Measurements from ENCODE around the gene FHAD1. TPM values are rescaled to one million over a fixed set of nuclear protein-coding genes. Genes with fewer than 3 reads are reported as not detected.

Gene FHAD1
- total and polyA plus RNA-seq, 2 of the 13 experiments (the other 11 are each of a cell fraction or from before 2014, with no cell fraction given): not detected

- TF ChIP-seq ZNF367 (CRISPR knock-in tag; IDR thresholded peaks at IDR 0.05; ENCODE audit: borderline replicate concordance): no peak
- no peak for TF ChIP-seq SKIL (CRISPR knock-in tag; IDR thresholded peaks at IDR 0.05; ENCODE audit: borderline replicate concordance)
- no peak for TF ChIP-seq MTA3 (CRISPR knock-in tag; IDR thresholded peaks at IDR 0.05)
- TF ChIP-seq, protein P1, sequence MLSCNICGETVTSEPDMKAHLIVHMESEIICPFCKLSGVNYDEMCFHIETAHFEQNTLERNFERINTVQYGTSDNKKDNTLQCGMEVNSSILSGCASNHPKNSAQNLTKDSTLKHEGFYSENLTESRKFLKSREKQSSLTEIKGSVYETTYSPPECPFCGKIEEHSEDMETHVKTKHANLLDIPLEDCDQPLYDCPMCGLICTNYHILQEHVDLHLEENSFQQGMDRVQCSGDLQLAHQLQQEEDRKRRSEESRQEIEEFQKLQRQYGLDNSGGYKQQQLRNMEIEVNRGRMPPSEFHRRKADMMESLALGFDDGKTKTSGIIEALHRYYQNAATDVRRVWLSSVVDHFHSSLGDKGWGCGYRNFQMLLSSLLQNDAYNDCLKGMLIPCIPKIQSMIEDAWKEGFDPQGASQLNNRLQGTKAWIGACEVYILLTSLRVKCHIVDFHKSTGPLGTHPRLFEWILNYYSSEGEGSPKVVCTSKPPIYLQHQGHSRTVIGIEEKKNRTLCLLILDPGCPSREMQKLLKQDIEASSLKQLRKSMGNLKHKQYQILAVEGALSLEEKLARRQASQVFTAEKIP (CRISPR knock-in tag; IDR thresholded peaks at IDR 0.05; ENCODE audit: borderline replicate concordance): no peak
- TF ChIP-seq NCOA2 (CRISPR knock-in tag; IDR thresholded peaks at IDR 0.05): no peak
- no peak for TF ChIP-seq ZFP90 (CRISPR knock-in tag; IDR thresholded peaks at IDR 0.05; ENCODE audit: borderline replicate concordance)
- TF ChIP-seq ZZZ3 (CRISPR knock-in tag; IDR thresholded peaks at IDR 0.05; ENCODE audit: borderline replicate concordance): no peak
- TF ChIP-seq, protein P2, sequence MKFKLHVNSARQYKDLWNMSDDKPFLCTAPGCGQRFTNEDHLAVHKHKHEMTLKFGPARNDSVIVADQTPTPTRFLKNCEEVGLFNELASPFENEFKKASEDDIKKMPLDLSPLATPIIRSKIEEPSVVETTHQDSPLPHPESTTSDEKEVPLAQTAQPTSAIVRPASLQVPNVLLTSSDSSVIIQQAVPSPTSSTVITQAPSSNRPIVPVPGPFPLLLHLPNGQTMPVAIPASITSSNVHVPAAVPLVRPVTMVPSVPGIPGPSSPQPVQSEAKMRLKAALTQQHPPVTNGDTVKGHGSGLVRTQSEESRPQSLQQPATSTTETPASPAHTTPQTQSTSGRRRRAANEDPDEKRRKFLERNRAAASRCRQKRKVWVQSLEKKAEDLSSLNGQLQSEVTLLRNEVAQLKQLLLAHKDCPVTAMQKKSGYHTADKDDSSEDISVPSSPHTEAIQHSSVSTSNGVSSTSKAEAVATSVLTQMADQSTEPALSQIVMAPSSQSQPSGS (CRISPR knock-in tag; IDR thresholded peaks at IDR 0.05): no peak
- no peak for TF ChIP-seq ZNF441 (CRISPR knock-in tag; IDR thresholded peaks at IDR 0.05; ENCODE audit: borderline replicate concordance)
- 0 out of 2 replicates have a peak, but pooled peaks have one; percentile 68 for TF ChIP-seq KLF6 (CRISPR knock-in tag; IDR thresholded peaks at IDR 0.05)
- TF ChIP-seq BHLHE40 (IDR thresholded peaks at IDR 0.05; ENCODE audit: low read length): peak; percentile 42; the same call in 1 of the 2 replicates
- no peak for TF ChIP-seq RFXANK (CRISPR knock-in tag; IDR thresholded peaks at IDR 0.05)
- TF ChIP-seq ZKSCAN5 (CRISPR knock-in tag; IDR thresholded peaks at IDR 0.05): no peak
- no peak for TF ChIP-seq NBN (conservative IDR thresholded peaks at IDR 0.05)
- no peak for TF ChIP-seq ZNF674 (CRISPR knock-in tag; IDR thresholded peaks at IDR 0.05; ENCODE audit: low read depth)
- TF ChIP-seq ZNF337 (CRISPR knock-in tag; IDR thresholded peaks at IDR 0.05; ENCODE audit: borderline replicate concordance, low read depth): no peak
- TF ChIP-seq, protein P3, sequence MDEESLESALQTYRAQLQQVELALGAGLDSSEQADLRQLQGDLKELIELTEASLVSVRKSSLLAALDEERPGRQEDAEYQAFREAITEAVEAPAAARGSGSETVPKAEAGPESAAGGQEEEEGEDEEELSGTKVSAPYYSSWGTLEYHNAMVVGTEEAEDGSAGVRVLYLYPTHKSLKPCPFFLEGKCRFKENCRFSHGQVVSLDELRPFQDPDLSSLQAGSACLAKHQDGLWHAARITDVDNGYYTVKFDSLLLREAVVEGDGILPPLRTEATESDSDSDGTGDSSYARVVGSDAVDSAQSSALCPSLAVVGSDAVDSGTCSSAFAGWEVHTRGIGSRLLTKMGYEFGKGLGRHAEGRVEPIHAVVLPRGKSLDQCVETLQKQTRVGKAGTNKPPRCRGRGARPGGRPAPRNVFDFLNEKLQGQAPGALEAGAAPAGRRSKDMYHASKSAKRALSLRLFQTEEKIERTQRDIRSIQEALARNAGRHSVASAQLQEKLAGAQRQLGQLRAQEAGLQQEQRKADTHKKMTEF (CRISPR knock-in tag; IDR thresholded peaks at IDR 0.05): 0 out of 2 replicates have a peak, but pooled peaks have one; percentile 50
- TF ChIP-seq GPN1 (CRISPR knock-in tag; IDR thresholded peaks at IDR 0.05; ENCODE audit: borderline replicate concordance): no peak
- no peak for TF ChIP-seq HDAC1 (CRISPR knock-in tag; IDR thresholded peaks at IDR 0.05)
- TF ChIP-seq, protein P4, sequence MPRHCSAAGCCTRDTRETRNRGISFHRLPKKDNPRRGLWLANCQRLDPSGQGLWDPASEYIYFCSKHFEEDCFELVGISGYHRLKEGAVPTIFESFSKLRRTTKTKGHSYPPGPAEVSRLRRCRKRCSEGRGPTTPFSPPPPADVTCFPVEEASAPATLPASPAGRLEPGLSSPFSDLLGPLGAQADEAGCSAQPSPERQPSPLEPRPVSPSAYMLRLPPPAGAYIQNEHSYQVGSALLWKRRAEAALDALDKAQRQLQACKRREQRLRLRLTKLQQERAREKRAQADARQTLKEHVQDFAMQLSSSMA (CRISPR knock-in tag; IDR thresholded peaks at IDR 0.05): no peak
- no peak for TF ChIP-seq SRY (CRISPR knock-in tag; IDR thresholded peaks at IDR 0.05)
- TF ChIP-seq ZNF691 (CRISPR knock-in tag; IDR thresholded peaks at IDR 0.05; ENCODE audit: borderline replicate concordance, low read depth): no peak
Observed at GRCh38 chr1:15272009-15272781, 25.2 kb downstream of the FHAD1 start (continued).

All from HepG2 (cell line).